Transverse colon (tissue), 4 donors: ENCODE results near the gene TEAD3. TPM values are rescaled to one million over a fixed set of nuclear protein-coding genes. Genes with fewer than 3 reads are reported as not detected.
"Not testable (repeated sequence)": the region's sequence is repeated elsewhere in the genome, so short reads cannot be mapped to it uniquely, and the experiment has no call there.

Experiments used
- DNase-seq: peaks from one replicate; pipeline ENCODE4 v3.0.0-alpha.2; 2019
- H3K27ac ChIP-seq, 4 donors: fragments of 200-600 bp; sonication (generic); 2 replicates each; pipeline ENCODE4 v1.5.1; 2016 to 2018; ENCODE audit warnings: inconsistent platforms in 4 of 4
- H3K27me3 ChIP-seq: fragments of 200-600 bp; sonication (generic); 2 replicates; pipeline ENCODE4 v1.5.1; 2017; ENCODE audit warnings: inconsistent platforms
- H3K36me3 ChIP-seq, 4 donors: fragments of 200-600 bp; sonication (generic); 2 replicates each; pipeline ENCODE4 v1.5.1; 2017 to 2019; ENCODE audit warnings: inconsistent platforms in 4 of 4
- H3K4me1 ChIP-seq, 4 donors: fragments of 200-600 bp; sonication (generic); 2 replicates each; pipeline ENCODE4 v1.5.1; 2017 to 2020; ENCODE audit warnings: inconsistent platforms in 4 of 4
- H3K4me3 ChIP-seq, 4 donors: fragments of 200-600 bp; sonication (generic); 1 replicate in 1 of 4; 2 replicates in 3 of 4; pipeline versions ENCODE4 v1.5.1 to v1.6.1; 2017 to 2019; ENCODE audit warnings: inconsistent platforms in 4 of 4
- H3K9me3 ChIP-seq, 2 donors: fragments of 200-600 bp; sonication (generic); 2 replicates each; pipeline ENCODE4 v1.5.1; 2017 to 2019; ENCODE audit warnings: inconsistent platforms in 2 of 2
- CTCF ChIP-seq, 5 experiments: fragments of 200-600 bp in 3 of 5; fragments of 450-650 bp in 2 of 5; sonication (generic) in 3 of 5; IDR thresholded peaks; 1 replicate in 2 of 5; 2 replicates in 3 of 5; pipeline ENCODE4 v1.5.1; 2016 to 2017; ENCODE audit warnings: antibody characterized with exemption in 5 of 5, inconsistent platforms in 3 of 5, mild to moderate bottlenecking in 2 of 5, moderate library complexity in 1 of 5
- EP300 ChIP-seq: sonication (generic); formaldehyde crosslinking; IDR thresholded peaks from one replicate; pipeline ENCODE4 v1.6.1; 2017; ENCODE audit warnings: antibody characterized with exemption, low read depth
- POLR2A ChIP-seq: fragments of 450-650 bp; IDR thresholded peaks from one replicate; pipeline ENCODE4 v1.6.1; 2016; ENCODE audit warnings: antibody characterized with exemption, mild to moderate bottlenecking, moderate library complexity
- POLR2AphosphoS5 ChIP-seq, 3 donors: sonication (generic); formaldehyde crosslinking; IDR thresholded peaks; one replicate each; pipeline ENCODE4 v1.6.1; 2016; ENCODE audit warnings: antibody characterized with exemption in 3 of 3
- WGBS, 2 donors: methylation state at CpG; one replicate each; pipeline ENCODE4 v1.1.5; 2018; ENCODE audit warnings: low coverage in 1 of 2; 5-methylcytosine and 5-hydroxymethylcytosine counted together
- in situ Hi-C, 4 donors: fragments of 200-750 bp; cut with MboI; loops; one replicate each; pipeline versions ENCODE4 v1.15.0 to v1.15.1; 2017; ENCODE audit warnings: low sequenced_read_pairs in 3 of 4, low pct_ligation_motif_present in 1 of 4, low pct_unique_long_range_greater_than_20kb in 1 of 4
- intact Hi-C: fragments of 100-400 bp; cut with DNase I; formaldehyde crosslinking; loops from one replicate; pipeline ENCODE4 v1.15.1; 2023; ENCODE audit warnings: low total_unique reads
- total RNA-seq, 4 donors: library from RNA; depleted of rRNA; stranded (reverse); fragments of >200 nt; gene quantifications; one replicate each; pipeline ENCODE4 v1.1.0, GENCODE V29; 2016

The TEAD3 gene
- total RNA-seq, 4 donors from 2014 or later: 23.0 to 67.7 (median 25.3) TPM

GRCh38 chr6:35439308-35439707 is 57.6 kb downstream of the TEAD3 start:
- peaks cover 8 to 28% (median 18%) of the 10 kb centered on the region in 4 donors for H3K4me1 ChIP-seq
- TF ChIP-seq EP300 (no peak), POLR2AphosphoS5 (IDR thresholded peaks at IDR 0.05) (no peak), CTCF (IDR thresholded peaks at IDR 0.05) (no peak), POLR2A (no peak)
- no peak for DNase-seq
- H3K4me3 ChIP-seq: no peak overlapping the region
- intact Hi-C loops: no loop called here
- no peaks in the 10 kb centered on the region for H3K9me3 ChIP-seq
- no peak overlapping the region for H3K27ac ChIP-seq
- in situ Hi-C loops: loop anchor here in 1 of 4 donors (25.0 kb wide), 1 partner anchor 127 kb away; no protein-coding TSS in a partner anchor
- no peaks in the 10 kb centered on the region for H3K36me3 ChIP-seq
- WGBS, 2 donors: 14 to 41% methylated on average over 1 to 3 of the region's 3 CpGs
- H3K27me3 ChIP-seq: no peaks in the 10 kb centered on the region

DNA sequence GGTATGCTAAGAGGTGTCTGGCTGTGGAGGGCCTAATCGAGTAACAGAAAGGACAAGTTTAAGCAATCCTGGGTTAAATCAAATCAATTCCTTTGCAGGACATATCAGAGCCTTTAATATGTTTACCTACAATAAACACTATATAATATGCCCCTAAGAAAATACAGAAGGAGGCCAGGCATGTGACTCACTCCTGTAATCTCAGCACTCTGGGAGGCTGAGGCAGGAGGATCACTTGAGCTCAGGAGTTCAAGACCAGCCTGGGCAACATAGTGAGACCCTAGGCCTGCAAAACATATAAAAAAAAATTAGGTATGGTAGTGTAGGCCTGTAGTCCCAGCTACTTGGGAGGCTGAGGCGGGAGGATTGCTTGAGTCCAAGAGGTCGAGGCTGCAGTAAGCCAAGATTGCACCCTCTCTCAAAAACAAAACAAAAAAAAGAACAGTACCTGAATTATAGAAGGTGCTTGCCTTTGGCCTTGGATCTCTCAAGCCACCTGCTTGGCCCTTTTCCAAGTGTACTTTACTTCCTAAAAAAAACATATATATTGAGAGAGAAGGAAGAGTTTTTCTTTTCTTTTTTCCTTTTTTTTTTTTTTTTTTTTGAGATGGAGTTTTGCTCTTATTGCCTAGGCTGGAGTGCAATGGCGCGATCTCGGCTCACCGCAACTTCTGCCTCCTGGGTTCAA is 58.4 kb downstream of the TEAD3 start:
- peaks cover 8 to 32% (median 20%) of the 10 kb centered on the region in 4 donors for H3K4me1 ChIP-seq
- H3K27me3 ChIP-seq, H3K4me3 ChIP-seq, intact Hi-C loops, H3K36me3 ChIP-seq, H3K9me3 ChIP-seq, H3K27ac ChIP-seq, DNase-seq: not testable (repeated sequence)
- 65 to 83% methylated on average over 2 to 7 of the region's 7 CpGs for WGBS, 2 donors
- in situ Hi-C loops: loop anchor here in 1 of 4 donors (25.0 kb wide), 1 partner anchor 126 kb away; no protein-coding TSS in a partner anchor

- Histone ChIP-seq H3K9me3 (no peaks in the 10 kb centered on the region), H3K4me3 (no peak overlapping the region), H3K27me3 (no peaks in the 10 kb centered on the region), H3K4me1 (peaks cover 8 to 47% (median 26%) of the 10 kb centered on the region in 4 donors), H3K27ac (peak overlapping the region in 1 of 4 donors; percentile 6), H3K36me3 (no peaks in the 10 kb centered on the region)
- DNase-seq: no peak
- TF ChIP-seq POLR2A: no peak
- TF ChIP-seq POLR2AphosphoS5 (IDR thresholded peaks at IDR 0.05): no peak
- no peak for TF ChIP-seq EP300
- TF ChIP-seq CTCF (IDR thresholded peaks at IDR 0.05): no peak
- intact Hi-C loops (no loop called here), in situ Hi-C loops (loop anchor here in 1 of 4 donors (25.0 kb wide), 1 partner anchor 124 kb away; no protein-coding TSS in a partner anchor)
- 48 to 74% methylated on average over 2 to 8 of the region's 8 CpGs for WGBS, 2 donors
Measured at GRCh38 chr6:35436071-35436857, 60.6 kb downstream of the TEAD3 start.

DNA sequence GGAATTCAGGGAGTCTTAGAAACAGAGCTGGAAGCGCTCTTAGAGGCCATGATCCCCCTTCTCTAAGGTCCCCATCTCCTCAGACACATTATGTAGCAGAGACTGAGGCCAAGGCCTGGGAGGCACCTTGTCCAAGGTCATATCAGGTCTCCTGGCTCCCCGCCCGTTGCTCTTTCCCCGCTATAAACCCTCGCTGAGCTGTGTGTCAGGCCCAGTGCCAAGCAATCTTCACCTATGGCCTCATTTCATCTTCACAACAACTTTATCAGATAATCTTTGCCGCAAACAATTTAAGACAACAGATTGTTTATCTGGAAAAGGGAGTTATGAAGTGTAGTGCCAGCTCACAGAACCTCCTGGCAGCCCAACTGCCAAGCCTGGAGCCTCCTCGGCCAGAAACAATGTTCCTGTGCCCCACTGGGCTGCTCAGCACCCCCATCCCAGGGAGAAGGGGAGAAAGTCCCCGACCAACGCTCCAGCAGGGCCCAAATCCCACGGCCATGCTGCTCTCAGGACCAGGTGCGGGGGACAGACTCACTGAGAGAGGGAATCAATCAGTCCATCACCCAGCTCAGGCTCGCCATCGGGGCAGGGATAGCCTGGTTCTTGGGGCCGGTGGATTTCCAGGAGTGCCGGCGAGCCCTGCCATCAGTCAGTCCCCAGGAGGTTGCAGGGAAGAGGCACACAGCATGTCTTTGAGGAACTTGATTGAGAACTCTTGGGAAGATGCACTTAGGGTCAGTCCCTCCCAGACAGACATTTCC is 61.6 kb downstream of the TEAD3 start:
- peak overlapping the region in 3 of 4 donors; percentile 6 to 53 (median 21) for H3K27ac ChIP-seq
- TF ChIP-seq POLR2AphosphoS5 (IDR thresholded peaks at IDR 0.05) (peak in 1 of 3 donors; percentile 64), POLR2A (no peak)
- no peaks in the 10 kb centered on the region for H3K36me3 ChIP-seq
- no peaks in the 10 kb centered on the region for H3K27me3 ChIP-seq
- H3K4me3 ChIP-seq: no peak overlapping the region
- intact Hi-C loops (no loop called here), in situ Hi-C loops (loop anchor here in 1 of 4 donors (25.0 kb wide), 1 partner anchor 123 kb away; no protein-coding TSS in a partner anchor)
- WGBS, 2 donors: 48 to 61% methylated on average over 4 to 16 of the region's 16 CpGs
- peaks cover 8 to 47% (median 26%) of the 10 kb centered on the region in 4 donors for H3K4me1 ChIP-seq
- H3K9me3 ChIP-seq: no peaks in the 10 kb centered on the region
- peak; percentile 90 for DNase-seq

DNA sequence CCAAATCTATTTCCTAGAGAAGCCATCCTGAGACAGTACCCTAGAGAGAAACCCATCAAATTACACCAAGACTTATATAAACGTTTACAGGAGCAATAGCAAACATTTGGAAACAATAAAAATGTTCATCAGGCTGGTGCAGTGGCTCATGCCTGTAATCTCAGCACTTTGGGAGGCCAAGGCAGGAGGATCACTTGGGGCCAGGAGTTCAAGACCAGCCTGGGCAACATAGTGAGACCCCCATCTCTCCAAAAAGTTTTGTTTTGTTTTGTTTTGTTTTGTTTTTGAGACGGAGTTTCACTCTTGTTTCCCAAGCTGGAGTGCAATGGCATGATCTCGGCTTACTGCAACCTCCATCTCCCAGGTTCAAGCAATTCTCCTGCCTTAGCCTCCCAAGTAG is 64.2 kb downstream of the TEAD3 start:
- H3K9me3 ChIP-seq, intact Hi-C loops, H3K27me3 ChIP-seq, H3K4me3 ChIP-seq, H3K36me3 ChIP-seq, DNase-seq: not testable (repeated sequence)
- in situ Hi-C loops: loop anchor here in 1 of 4 donors (25.0 kb wide), 1 partner anchor 120 kb away; no protein-coding TSS in a partner anchor
- 59 to 87% methylated on average over 2 to 3 of the region's 3 CpGs for WGBS, 2 donors
- Histone ChIP-seq H3K4me1 (peaks cover 8 to 42% (median 26%) of the 10 kb centered on the region in 4 donors), H3K27ac (peak overlapping the region; percentile 48 to 63 (median 54))
